Activated CD8-positive, alpha-beta T cell treated with anti-CD3 and anti-CD28 coated beads, Interleukin-2, amount 10 ng/mL, durations not matched to agents 7 days and 5 days (primary cell): Measurements from ENCODE around the gene CD79A. TPM values are rescaled to one million over a fixed set of nuclear protein-coding genes. Genes with fewer than 3 reads are reported as not detected.
A peak's percentile ranks its signal among the peaks of the same experiment; 100 is the strongest.

Experiments
- ATAC-seq: fragments of 150-1000 bp; cut with Tn5 transposase; one replicate; pipeline ENCODE4 v1.10.0; 2021; ENCODE audit warnings: moderate library complexity
- CTCF ChIA-PET: fragments of 350-600 bp; sonication (Branson Sonifier 250); formaldehyde crosslinking; loops from one replicate; lab custom pipeline; 2021; ENCODE audit warnings: antibody characterized with exemption; lab: Charles Lee
- POLR2A ChIA-PET: fragments of 350-600 bp; sonication (Branson Sonifier 250); formaldehyde crosslinking; loops from one replicate; lab custom pipeline; 2021; ENCODE audit warnings: antibody characterized with exemption; lab: Charles Lee
- DNase-seq: peaks from one replicate; pipeline ENCODE4 v3.0.0-alpha.2; 2020
- H3K27ac Mint-ChIP-seq: one replicate; pipeline ENCODE4 v1.8.0; 2021; ENCODE audit warnings: mild to moderate bottlenecking, mixed read lengths
- H3K27me3 Mint-ChIP-seq: one replicate; pipeline ENCODE4 v1.8.0; 2021; ENCODE audit warnings: low read depth, mixed read lengths
- H3K36me3 Mint-ChIP-seq: one replicate; pipeline ENCODE4 v1.8.0; 2021; ENCODE audit warnings: low read depth, mixed read lengths
- H3K4me1 Mint-ChIP-seq: one replicate; pipeline ENCODE4 v1.8.0; 2021; ENCODE audit warnings: low read depth, mixed read lengths
- H3K4me3 Mint-ChIP-seq: one replicate; pipeline ENCODE4 v1.8.0; 2021; ENCODE audit warnings: mild to moderate bottlenecking, mixed read lengths
- H3K9me3 Mint-ChIP-seq: one replicate; pipeline ENCODE4 v1.8.0; 2022; ENCODE audit warnings: mixed read lengths; ENCODE audit not compliant: insufficient read depth
- total RNA-seq, 2 experiments: library from RNA; stranded (reverse); gene quantifications; one replicate each; pipeline ENCODE4 v1.2.3, GENCODE V29; 2021

The CD79A gene
- 10 to 100 TPM; 17.4 to 21.5 TPM for total RNA-seq

DNA sequence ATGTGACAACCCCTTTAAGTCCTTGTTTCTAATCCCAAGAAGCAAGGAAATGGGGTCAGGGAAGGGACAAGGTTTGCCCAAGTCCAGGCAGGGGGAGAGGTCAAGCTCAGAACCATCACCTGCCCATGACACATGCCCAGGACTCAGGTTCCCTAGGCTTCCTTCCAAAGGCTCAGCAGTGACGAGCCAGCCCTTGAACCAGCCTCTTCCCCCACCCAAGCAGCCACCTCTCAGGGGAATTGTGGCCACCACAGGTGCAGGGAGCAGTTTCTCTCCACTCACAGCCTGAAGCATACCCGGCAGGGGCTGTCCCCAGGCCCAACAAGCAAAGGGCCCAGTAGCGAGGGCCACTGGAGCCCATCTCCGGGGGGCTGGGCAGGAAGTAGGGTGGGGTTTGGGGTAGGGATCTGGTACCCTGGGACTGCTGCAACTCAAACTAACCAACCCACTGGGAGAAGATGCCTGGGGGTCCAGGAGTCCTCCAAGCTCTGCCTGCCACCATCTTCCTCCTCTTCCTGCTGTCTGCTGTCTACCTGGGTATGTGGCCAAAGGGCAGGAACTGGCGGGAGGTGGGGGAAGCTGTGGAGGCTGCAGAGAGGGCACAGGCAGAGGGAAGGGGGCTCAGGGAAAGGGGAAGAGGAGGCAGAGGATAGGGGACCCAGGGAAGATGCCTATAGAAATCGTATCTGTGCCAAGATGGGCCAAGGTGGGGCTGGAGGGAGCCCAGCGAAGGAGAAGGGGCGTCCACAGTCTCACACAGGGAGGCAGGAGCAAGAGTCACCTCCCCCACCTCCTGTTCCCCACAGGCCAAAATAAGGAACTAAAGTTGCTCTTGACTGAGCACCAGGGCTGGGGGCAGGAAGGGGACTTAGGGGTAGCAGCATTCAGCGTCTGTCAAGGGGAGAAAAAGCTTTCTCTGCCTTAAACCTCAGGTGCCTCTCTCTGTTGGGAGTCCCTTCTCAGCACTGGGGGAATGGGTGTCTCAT lies at the start of gene CD79A:
TSS of gene CD79A (plus strand) at position 433 of the 986 bp plus-strand sequence. CDS start at position 459, 26 bp downstream.
- Mint-ChIP-seq H3K4me1 (peaks cover 86% of the 10 kb centered on the region), H3K27ac (peak within 1 kb of the TSS; percentile 95), H3K36me3 (peaks cover 14% of the 10 kb centered on the region), H3K4me3 (peak within 1 kb of the TSS; percentile 67), H3K27me3 (no peaks in the 10 kb centered on the region), H3K9me3 (no peaks in the 10 kb centered on the region)
- POLR2A ChIA-PET, result interaction anchor here (2.4 to 9.3 kb wide), 3 partner anchors 10 to 17 kb away, joined by 12 to 241 read pairs (median 39); partner anchors contain the start of genes ARHGEF1 and RPS19
- DNase-seq, result no peak
- ATAC-seq, result no peak
- CTCF ChIA-PET, result interaction anchor here (1.2 to 9.1 kb wide), 3 partner anchors 10 to 74 kb away, joined by 3 to 176 read pairs (median 41); partner anchors contain the start of genes ARHGEF1 and RPS19

DNA sequence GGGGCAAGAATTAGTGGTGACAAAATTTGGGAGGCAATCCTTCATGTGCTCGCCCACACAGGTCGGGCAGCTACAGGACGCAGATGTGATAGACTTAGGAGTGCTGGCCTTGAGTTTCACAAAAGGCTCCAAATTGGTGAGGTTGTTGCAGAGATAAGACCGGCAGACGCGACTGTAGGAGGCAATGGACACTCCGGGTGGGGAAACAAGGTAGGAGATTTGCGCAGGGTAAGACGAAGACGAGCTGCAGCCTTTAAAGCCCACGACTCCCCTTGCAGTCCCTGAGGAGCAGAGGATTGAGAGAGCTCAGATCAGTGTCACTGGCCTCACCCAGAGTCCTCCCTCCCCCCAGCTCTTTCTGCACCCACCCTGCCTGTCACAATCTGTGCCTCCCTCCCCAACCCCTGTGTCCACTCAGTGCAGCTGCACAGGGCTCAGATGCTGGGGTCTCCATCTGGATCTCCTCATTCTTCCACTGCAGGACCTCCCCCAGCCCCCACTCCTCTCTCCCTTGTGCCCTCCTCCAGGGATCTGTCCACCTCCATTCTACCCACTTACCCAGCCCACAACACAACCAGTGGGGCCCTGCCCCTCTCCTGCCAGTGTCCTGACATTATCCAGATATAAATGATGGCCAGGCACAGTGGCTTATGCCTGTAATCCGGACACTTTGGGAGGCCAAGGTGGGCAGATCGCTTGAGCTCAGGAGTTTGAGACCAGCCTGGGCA lies 38.9 kb upstream of the CD79A start:
- ATAC-seq (no peak), DNase-seq (no peak)
- ChIA-PET CTCF (interaction anchor here (1.3 to 5.0 kb wide), 2 partner anchors 43 to 46 kb away, joined by 7 to 22 read pairs; no protein-coding TSS in a partner anchor), POLR2A (no interaction called here)
- H3K36me3 Mint-ChIP-seq, result no peaks in the 10 kb centered on the region
- H3K27me3 Mint-ChIP-seq, result peaks cover 29% of the 10 kb centered on the region
- no peaks in the 10 kb centered on the region for H3K9me3 Mint-ChIP-seq
- no peak overlapping the region for H3K27ac Mint-ChIP-seq
- H3K4me1 Mint-ChIP-seq, result no peaks in the 10 kb centered on the region
- H3K4me3 Mint-ChIP-seq, result no peak overlapping the region

- CTCF ChIA-PET, result interaction anchor here (1.0 to 5.0 kb wide), 3 partner anchors 44 to 54 kb away, joined by 3 to 22 read pairs (median 7); no protein-coding TSS in a partner anchor
- no peaks in the 10 kb centered on the region for H3K36me3 Mint-ChIP-seq
- no peaks in the 10 kb centered on the region for H3K4me1 Mint-ChIP-seq
- no peak overlapping the region for H3K27ac Mint-ChIP-seq
- POLR2A ChIA-PET, result no interaction called here
- peaks cover 31% of the 10 kb centered on the region for H3K27me3 Mint-ChIP-seq
- H3K4me3 Mint-ChIP-seq, result no peak overlapping the region
- DNase-seq, result no peak
- H3K9me3 Mint-ChIP-seq, result no peaks in the 10 kb centered on the region
- ATAC-seq, result no peak
These were observed 37.9 kb upstream of the CD79A start for GRCh38 chr19:41839211-41839610.

- POLR2A ChIA-PET, result interaction anchor here (0.6 kb wide), 1 partner anchor 461 kb away, joined by 3 read pairs; no protein-coding TSS in a partner anchor
- Mint-ChIP-seq H3K27ac (no peak overlapping the region), H3K36me3 (no peaks in the 10 kb centered on the region), H3K9me3 (no peaks in the 10 kb centered on the region), H3K27me3 (peaks cover 18% of the 10 kb centered on the region), H3K4me1 (no peaks in the 10 kb centered on the region), H3K4me3 (no peak overlapping the region)
- no peak for DNase-seq
- ATAC-seq, result no peak
- CTCF ChIA-PET, result interaction anchor here (1.1 kb wide), 2 partner anchors 20 to 50 kb away, joined by 3 read pairs; no protein-coding TSS in a partner anchor
These were observed 33.7 kb upstream of the CD79A start for GRCh38 chr19:41843371-41843770.

DNA sequence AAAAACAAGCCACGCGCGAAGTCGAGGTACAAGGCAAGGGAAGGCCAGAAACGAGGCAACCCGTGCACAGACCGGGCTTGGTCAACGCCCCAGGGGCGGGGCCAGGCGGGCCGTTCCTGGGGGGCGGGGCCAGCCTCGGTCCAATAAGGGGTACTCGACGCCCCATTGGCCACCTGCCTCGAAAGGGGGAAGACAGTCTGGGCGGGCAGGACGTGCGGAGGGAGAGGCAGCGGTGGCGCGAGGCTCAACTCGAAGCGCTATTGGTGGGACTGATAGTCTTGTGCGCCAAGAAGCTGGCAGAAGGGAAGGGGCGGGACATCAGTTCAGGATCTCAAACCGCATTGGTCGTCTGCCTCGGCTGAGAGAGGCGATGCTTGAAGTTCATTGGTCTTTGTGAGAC lies 32.5 kb upstream of the CD79A start, which contains the start of gene LYPD4:
TSS of gene LYPD4 (minus strand) at position 83 of the 400 bp plus-strand sequence. CDS start 5,398 bp downstream, outside the sequence.
- DNase-seq (no peak), ATAC-seq (no peak)
- no peaks in the 10 kb centered on the region for H3K9me3 Mint-ChIP-seq
- H3K27ac Mint-ChIP-seq, result no peak within 1 kb of the TSS
- no peaks in the 10 kb centered on the region for H3K36me3 Mint-ChIP-seq
- ChIA-PET POLR2A (no interaction called here), CTCF (no interaction called here)
- peaks cover 9% of the 10 kb centered on the region for H3K27me3 Mint-ChIP-seq
- H3K4me3 Mint-ChIP-seq, result no peak within 1 kb of the TSS
- H3K4me1 Mint-ChIP-seq, result no peaks in the 10 kb centered on the region

DNA sequence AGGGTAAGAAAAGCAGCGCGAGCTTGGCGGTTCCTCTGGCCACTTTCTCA lies 32.3 kb upstream of the CD79A start, which contains the start of gene DMRTC2:
TSS of gene DMRTC2 (plus strand) at position 42 of the 50 bp plus-strand sequence. CDS start 2,387 bp downstream, outside the sequence.
- POLR2A ChIA-PET, result no interaction called here
- Mint-ChIP-seq H3K4me3 (no peak within 1 kb of the TSS), H3K27ac (no peak within 1 kb of the TSS), H3K36me3 (no peaks in the 10 kb centered on the region), H3K27me3 (peaks cover 9% of the 10 kb centered on the region), H3K4me1 (no peaks in the 10 kb centered on the region), H3K9me3 (no peaks in the 10 kb centered on the region)
- no peak for DNase-seq
- ATAC-seq, result no peak
- CTCF ChIA-PET, result no interaction called here

DNA sequence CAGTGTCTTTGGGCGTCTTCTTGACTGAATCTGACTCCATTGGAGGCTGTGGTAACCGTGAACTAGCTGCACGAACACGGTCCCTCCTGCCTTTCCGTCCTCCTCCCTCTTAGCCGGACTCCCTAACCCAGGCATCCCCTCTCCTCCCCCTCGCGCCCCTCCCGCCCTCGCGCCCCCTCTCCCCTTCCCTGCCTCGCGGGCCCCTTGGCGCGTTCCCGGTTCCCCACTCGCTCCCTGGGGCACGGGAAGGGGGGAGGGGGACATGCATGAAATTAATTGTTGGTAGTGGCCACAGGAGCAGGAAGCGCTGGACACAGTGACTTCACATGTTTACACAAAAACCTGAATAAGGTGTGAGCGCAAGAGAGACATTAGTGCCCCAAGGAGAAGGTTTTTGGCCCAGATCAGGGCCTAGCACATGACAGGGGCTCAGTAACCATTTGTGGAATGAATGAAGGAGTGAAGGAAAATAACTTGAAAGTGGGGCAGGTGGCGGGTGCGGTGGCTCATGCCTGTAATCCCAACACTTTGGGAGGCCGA lies 32.0 kb upstream of the CD79A start:
- no peaks in the 10 kb centered on the region for H3K36me3 Mint-ChIP-seq
- POLR2A ChIA-PET, result no interaction called here
- CTCF ChIA-PET, result no interaction called here
- H3K27me3 Mint-ChIP-seq, result peaks cover 8% of the 10 kb centered on the region
- no peaks in the 10 kb centered on the region for H3K4me1 Mint-ChIP-seq
- H3K27ac Mint-ChIP-seq, result no peak overlapping the region
- DNase-seq, result no peak
- no peak overlapping the region for H3K4me3 Mint-ChIP-seq
- ATAC-seq, result no peak
- no peaks in the 10 kb centered on the region for H3K9me3 Mint-ChIP-seq

- Mint-ChIP-seq H3K4me3 (no peak overlapping the region), H3K36me3 (no peaks in the 10 kb centered on the region), H3K4me1 (no peaks in the 10 kb centered on the region), H3K9me3 (no peaks in the 10 kb centered on the region), H3K27me3 (peaks cover 19% of the 10 kb centered on the region), H3K27ac (no peak overlapping the region)
- ChIA-PET POLR2A (no interaction called here), CTCF (interaction anchor here (1.5 kb wide), 1 partner anchor 26 kb away, joined by 3 read pairs; no protein-coding TSS in a partner anchor)
- no peak for DNase-seq
- ATAC-seq, result no peak
These were observed 29.6 kb upstream of the CD79A start for GRCh38 chr19:41847351-41848105.

DNA sequence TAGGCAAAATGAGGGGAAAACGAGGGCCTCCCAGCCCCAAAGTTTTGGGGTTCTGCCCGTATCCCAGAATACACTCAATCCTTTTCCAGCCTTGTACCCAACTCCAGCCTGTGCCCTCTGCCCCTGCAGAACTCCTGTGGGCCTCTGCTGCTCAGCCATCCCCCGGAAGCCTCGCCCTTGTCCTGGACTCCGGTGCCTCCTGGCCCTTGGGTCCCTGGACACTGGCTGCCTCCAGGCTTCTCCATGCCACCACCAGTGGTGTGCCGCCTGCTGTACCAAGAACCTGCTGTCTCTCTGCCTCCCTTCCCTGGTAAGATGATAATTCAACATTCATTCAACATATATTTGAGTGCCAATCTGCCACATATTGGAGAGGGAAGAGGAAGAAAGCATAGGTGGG lies 28.4 kb upstream of the CD79A start:
- Mint-ChIP-seq H3K9me3 (no peaks in the 10 kb centered on the region), H3K4me1 (no peaks in the 10 kb centered on the region), H3K27ac (no peak overlapping the region), H3K36me3 (no peaks in the 10 kb centered on the region), H3K4me3 (no peak overlapping the region), H3K27me3 (peaks cover 22% of the 10 kb centered on the region)
- ATAC-seq, result no peak
- ChIA-PET CTCF (interaction anchor here (1.1 to 1.7 kb wide), 3 partner anchors 11 to 95 kb away, joined by 4 read pairs; no protein-coding TSS in a partner anchor), POLR2A (no interaction called here)
- no peak for DNase-seq

DNA sequence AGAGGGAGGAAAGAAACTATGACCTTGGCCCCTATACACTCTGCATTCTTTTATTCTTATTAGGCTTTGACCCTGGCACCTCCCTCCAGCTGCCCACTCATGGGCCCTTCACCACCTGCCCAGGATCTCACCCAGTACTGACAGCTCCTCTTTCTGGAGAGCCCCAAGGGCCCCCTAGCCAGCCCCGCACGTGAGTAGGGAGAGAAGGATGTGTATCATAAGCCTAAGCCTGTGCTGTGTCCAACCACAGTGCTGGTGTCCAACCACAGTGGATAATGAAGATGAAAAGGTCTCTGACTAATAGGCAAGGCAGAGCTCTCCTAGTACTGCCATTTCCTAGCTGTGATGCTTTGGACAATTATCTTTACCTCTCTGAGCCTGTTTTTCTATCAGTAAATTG lies 28.0 kb upstream of the CD79A start:
- Mint-ChIP-seq H3K27ac (no peak overlapping the region), H3K27me3 (peaks cover 22% of the 10 kb centered on the region), H3K4me1 (no peaks in the 10 kb centered on the region), H3K36me3 (no peaks in the 10 kb centered on the region), H3K9me3 (no peaks in the 10 kb centered on the region), H3K4me3 (no peak overlapping the region)
- DNase-seq (no peak), ATAC-seq (no peak)
- ChIA-PET POLR2A (no interaction called here), CTCF (interaction anchor here (1.1 to 1.7 kb wide), 3 partner anchors 10 to 96 kb away, joined by 4 read pairs; no protein-coding TSS in a partner anchor)

- DNase-seq (no peak), ATAC-seq (no peak)
- H3K36me3 Mint-ChIP-seq, result no peaks in the 10 kb centered on the region
- POLR2A ChIA-PET, result no interaction called here
- CTCF ChIA-PET, result interaction anchor here (1.4 to 1.7 kb wide), 3 partner anchors 9 to 97 kb away, joined by 4 read pairs; no protein-coding TSS in a partner anchor
- no peak overlapping the region for H3K4me3 Mint-ChIP-seq
- H3K4me1 Mint-ChIP-seq, result no peaks in the 10 kb centered on the region
- no peaks in the 10 kb centered on the region for H3K9me3 Mint-ChIP-seq
- H3K27ac Mint-ChIP-seq, result no peak overlapping the region
- H3K27me3 Mint-ChIP-seq, result peaks cover 31% of the 10 kb centered on the region
These were observed 26.7 kb upstream of the CD79A start for GRCh38 chr19:41850381-41850780.
